AG09309 (cell line): ENCODE data around the gene TCF20.

ENCODE experiments used
- DNase-seq: peaks from one replicate; pipeline ENCODE4 v3.0.0-alpha.2; 2010; ENCODE audit warnings: low read depth
- H3K4me3 ChIP-seq: 2 replicates; pipeline ENCODE4 v1.5.1; 2011; ENCODE audit warnings: mild to moderate bottlenecking, low read depth, low read length, moderate library complexity; ENCODE audit not compliant: control insufficient read depth
- TF ChIP-seq, protein P1 (sequence below): IDR thresholded peaks from 2 replicates; pipeline ENCODE4 v1.5.1; 2011; ENCODE audit warnings: mild to moderate bottlenecking, low read depth, low read length, inconsistent platforms; ENCODE audit not compliant: insufficient read depth, control insufficient read depth; ENCODE audit errors: missing control alignments

Gene TCF20

DNA sequence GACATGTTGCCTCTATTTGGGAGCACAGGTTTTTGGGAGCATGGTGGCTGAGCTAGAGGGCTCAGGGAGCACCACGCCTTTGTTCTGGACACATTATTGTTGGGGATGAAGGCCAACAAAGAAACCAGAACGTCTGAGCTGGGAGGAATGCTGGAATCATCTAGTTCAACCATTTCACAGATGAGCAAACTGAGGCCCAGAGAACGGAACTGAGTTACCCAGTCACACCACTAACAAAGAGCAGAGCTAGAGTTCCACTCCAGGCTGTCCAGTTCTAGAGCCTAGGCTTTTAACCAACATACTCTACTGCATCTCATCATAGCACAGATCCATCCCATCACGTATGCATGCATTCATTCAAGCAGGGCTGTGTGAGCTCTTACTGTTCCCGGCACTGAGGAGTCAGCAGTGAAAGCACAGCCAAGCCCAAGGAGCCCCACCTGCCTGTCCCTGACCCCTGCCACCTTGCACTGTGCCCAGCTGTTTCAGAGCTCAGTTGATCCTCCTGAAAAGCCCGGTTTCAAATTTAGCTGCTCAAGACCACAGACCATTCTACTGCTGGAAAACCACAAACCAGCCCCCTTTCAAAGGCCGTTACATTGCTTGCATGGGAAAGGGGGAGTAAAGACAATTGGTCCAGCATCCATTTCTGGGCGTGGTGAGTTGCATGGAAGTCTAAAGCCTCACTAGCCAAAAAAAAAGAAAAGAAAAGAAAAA, 16.9 kb upstream of the TCF20 start:
- H3K4me3 ChIP-seq, result no peak overlapping the region
- no peak for DNase-seq
- TF ChIP-seq, protein P1, sequence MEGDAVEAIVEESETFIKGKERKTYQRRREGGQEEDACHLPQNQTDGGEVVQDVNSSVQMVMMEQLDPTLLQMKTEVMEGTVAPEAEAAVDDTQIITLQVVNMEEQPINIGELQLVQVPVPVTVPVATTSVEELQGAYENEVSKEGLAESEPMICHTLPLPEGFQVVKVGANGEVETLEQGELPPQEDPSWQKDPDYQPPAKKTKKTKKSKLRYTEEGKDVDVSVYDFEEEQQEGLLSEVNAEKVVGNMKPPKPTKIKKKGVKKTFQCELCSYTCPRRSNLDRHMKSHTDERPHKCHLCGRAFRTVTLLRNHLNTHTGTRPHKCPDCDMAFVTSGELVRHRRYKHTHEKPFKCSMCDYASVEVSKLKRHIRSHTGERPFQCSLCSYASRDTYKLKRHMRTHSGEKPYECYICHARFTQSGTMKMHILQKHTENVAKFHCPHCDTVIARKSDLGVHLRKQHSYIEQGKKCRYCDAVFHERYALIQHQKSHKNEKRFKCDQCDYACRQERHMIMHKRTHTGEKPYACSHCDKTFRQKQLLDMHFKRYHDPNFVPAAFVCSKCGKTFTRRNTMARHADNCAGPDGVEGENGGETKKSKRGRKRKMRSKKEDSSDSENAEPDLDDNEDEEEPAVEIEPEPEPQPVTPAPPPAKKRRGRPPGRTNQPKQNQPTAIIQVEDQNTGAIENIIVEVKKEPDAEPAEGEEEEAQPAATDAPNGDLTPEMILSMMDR, result no peak

DNA sequence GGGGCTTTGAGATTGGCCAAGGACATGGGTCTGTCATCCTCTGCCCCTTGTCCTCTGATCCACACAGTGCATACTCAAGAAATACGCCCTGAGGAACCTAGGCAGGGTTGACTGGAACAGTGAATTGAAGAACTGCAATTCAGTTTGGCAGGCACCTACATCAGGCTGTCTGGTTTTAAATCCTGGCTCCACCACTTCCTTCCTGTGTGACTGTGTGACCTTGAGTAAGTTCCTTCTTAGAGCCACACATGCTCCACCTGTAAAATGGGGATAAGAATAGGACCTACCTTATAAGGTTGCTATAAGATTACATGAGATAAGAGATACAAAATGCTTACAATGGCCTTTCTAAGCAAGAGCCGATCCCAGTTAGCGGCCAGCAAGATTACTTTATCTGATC, 15.8 kb upstream of the TCF20 start:
- no peak for DNase-seq
- TF ChIP-seq, protein P1, result no peak
- no peak overlapping the region for H3K4me3 ChIP-seq

DNA sequence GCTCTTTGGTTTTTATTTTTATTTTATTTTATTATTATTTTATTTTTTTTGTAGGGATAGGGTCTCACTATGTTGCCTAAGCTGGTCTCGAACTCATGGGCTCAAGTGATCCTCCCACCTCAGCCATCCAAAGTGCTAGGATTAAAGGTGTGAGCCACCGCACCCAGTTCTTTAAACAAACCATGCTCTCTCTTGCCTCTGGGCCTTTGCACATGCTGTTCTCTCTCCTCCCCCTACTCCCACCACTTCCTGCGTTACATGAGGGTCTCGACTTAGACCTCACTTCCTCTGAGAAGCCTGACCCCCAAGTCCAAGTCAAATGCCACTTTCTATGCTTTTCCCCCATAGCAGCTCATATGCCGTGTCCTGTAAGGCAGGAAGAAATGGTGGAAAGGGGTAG, 15.2 kb upstream of the TCF20 start:
- TF ChIP-seq, protein P1, result no peak

DNA sequence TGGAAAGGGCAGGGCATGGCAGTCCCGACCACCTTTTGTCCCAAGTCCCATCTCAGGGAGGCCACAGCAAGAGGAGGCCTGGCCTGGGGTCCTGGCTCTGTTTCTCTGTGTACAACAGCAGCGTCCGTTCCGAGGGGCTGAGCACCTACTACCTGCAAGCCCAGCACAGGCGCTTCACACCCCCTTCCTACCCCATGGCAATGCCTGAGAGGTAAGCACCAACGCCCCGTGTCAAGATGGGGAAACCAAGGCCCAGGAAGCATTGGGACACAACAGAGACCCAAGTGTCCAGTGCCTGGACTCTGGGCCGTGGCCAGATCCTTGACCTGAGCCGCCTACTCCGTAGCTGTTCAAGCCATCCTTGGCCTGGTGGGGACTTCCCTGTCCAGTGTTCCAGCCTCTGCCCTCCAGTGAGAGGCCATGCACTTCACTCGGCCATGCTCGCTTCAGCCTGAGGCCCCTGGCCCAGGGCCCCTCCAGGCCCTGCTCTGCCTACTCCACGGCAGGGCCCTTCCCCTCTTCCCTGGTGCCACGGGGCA, 14.3 kb upstream of the TCF20 start:
- TF ChIP-seq, protein P1, result no peak
- no peak for DNase-seq
- H3K4me3 ChIP-seq, result no peak overlapping the region

More for the DNA sequence above, 15.2 kb upstream of the TCF20 start:
- no peak for DNase-seq
- H3K4me3 ChIP-seq, result no peak overlapping the region

DNA sequence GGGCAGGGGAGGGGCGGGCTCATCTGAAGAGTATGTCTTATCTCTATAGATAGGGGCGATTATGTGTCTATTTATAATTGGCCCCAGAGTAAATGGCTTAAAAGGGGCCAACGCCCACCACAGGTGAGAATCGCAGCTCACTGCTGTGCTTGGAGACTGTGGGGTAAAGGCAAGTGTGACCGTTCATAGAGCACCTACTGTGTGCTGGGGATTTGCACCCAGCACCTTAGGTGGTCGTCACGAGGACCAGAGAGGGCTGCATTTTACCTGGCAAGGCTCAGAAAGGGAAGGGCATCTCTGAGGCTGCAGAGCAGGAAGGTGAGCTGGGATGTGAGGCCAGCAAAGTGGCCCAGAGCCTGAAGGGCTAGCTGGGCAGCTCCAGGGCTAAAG, 13.7 kb upstream of the TCF20 start:
- DNase-seq, result no peak
- TF ChIP-seq, protein P1, result no peak
- no peak overlapping the region for H3K4me3 ChIP-seq

DNA sequence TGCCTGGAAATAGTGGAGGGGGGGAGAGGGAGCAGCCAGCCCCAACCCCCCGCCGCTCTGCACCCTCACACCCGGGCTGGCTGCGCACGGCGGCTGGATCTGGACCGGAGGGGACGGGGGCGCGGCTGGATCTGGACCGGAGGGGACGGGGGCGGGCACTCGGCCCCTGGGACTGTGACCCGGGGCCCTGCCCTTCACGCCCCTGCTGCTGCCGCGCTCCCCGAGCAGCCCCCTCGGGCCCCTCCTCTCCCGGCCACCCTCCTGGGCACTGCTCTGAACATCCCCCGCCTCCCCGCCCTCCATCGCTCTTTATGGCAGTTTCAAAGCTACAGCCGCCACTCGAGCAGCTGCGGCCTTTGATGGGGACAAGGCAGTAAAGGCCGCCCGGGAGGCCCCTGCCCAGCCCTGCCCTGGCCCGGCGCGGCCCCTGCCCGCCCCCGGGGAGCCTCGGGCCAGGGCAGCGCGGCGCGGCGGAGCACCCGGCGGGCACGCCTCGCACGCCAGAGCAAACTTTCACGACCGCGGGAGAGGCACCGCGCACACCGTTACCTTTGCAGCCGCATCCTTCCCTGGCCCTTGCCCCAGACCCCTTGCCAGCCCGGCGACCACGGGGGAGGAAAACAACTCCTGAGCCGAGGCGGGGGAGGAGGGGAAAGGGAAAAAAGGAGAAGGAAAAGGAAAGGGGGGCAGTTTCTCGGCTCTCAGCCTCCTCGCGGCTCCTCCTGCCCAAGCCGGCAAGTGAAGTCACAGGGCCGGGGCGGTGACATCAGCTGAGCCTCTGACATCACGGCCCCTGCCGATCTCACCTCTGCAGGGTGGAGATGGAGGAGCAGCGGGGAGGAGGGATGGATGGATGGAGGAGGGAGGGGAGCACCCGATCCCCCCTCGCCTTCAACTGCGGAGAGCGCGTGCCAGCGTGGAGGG, 13.1 kb upstream of the TCF20 start:
- DNase-seq, result no peak

More for the DNA sequence above, 13.1 kb upstream of the TCF20 start:
- TF ChIP-seq, protein P1, result no peak
- H3K4me3 ChIP-seq, result peak overlapping the region; percentile 50
